Keratinocyte (primary cell): ENCODE data around the gene KLRD1. TPM values are rescaled to one million over a fixed set of nuclear protein-coding genes. Genes with fewer than 3 reads are reported as not detected.

ENCODE experiments used
- DNase-seq: peaks from one replicate; pipeline ENCODE4 v3.0.0-alpha.2; 2011; ENCODE audit warnings: low read depth, missing footprints, low spot score
- FAIRE-seq: peaks from 2 replicates; lab custom pipeline; 2011; peaks lifted over from hg19 to GRCh38; lab: Jason Lieb, UNC
- H2AFZ ChIP-seq: 2 replicates; pipeline ENCODE4 v1.6.0; 2012; ENCODE audit warnings: low read length, control low read depth, inconsistent platforms; ENCODE audit not compliant: control insufficient read depth
- H3K27ac ChIP-seq: 2 replicates; pipeline ENCODE4 v1.5.1; 2011; ENCODE audit warnings: low read length; ENCODE audit not compliant: control insufficient read depth, insufficient read depth
- H3K27me3 ChIP-seq: 3 replicates; pipeline ENCODE4 v1.6.0; 2011; ENCODE audit warnings: low read length; ENCODE audit not compliant: control insufficient read depth, insufficient read depth; ENCODE audit errors: extremely low read depth
- H3K36me3 ChIP-seq, 2 experiments: 2 replicates in 1 of 2; 3 replicates in 1 of 2; pipeline ENCODE4 v1.5.1; 2011; ENCODE audit warnings: low read length in 2 of 2, mild to moderate bottlenecking in 1 of 2; ENCODE audit not compliant: control insufficient read depth in 2 of 2, insufficient read depth in 2 of 2; ENCODE audit errors: extremely low read depth in 1 of 2
- H3K4me1 ChIP-seq: 3 replicates; pipeline ENCODE4 v1.5.1; 2011; ENCODE audit warnings: low read length; ENCODE audit not compliant: control insufficient read depth, insufficient read depth; ENCODE audit errors: extremely low read depth
- H3K4me2 ChIP-seq: 3 replicates; pipeline ENCODE4 v1.6.0; 2011; ENCODE audit warnings: low read depth, low read length; ENCODE audit not compliant: control insufficient read depth, insufficient read depth; ENCODE audit errors: extremely low read depth
- H3K4me3 ChIP-seq, 3 experiments: fragments of 200-600 bp in 1 of 3; sonication (generic) in 1 of 3; 2 replicates in 2 of 3; 3 replicates in 1 of 3; pipeline ENCODE4 v1.5.1; 2011 to 2016; ENCODE audit warnings: low read length in 3 of 3, mild to moderate bottlenecking in 3 of 3, control low read depth in 2 of 3, inconsistent platforms in 1 of 3, low read depth in 1 of 3, mixed read lengths in 1 of 3, mixed run types in 1 of 3, moderate library complexity in 1 of 3; ENCODE audit not compliant: control insufficient read depth in 2 of 3, insufficient read depth in 2 of 3; ENCODE audit errors: extremely low read depth in 1 of 3
- H3K79me2 ChIP-seq: 2 replicates; pipeline ENCODE4 v1.6.0; 2012; ENCODE audit warnings: low read length; ENCODE audit not compliant: control insufficient read depth, insufficient read depth
- H3K9ac ChIP-seq: 3 replicates; pipeline ENCODE4 v1.6.0; 2011; ENCODE audit warnings: low read length; ENCODE audit not compliant: control insufficient read depth, insufficient read depth; ENCODE audit errors: extremely low read depth
- H3K9me1 ChIP-seq: 3 replicates; pipeline ENCODE4 v1.6.0; 2011; ENCODE audit warnings: low read length; ENCODE audit not compliant: control insufficient read depth, insufficient read depth; ENCODE audit errors: extremely low read depth
- H3K9me3 ChIP-seq: 2 replicates; pipeline ENCODE4 v1.5.1; 2012; ENCODE audit warnings: low read depth, low read length; ENCODE audit not compliant: control insufficient read depth
- H4K20me1 ChIP-seq: 3 replicates; pipeline ENCODE4 v1.6.0; 2011; ENCODE audit warnings: low read length; ENCODE audit not compliant: control insufficient read depth, insufficient read depth; ENCODE audit errors: extremely low read depth
- CTCF ChIP-seq, 3 experiments: IDR thresholded peaks in 1 of 3; conservative IDR thresholded peaks in 1 of 3; optimal IDR thresholded peaks in 1 of 3; 2 replicates in 2 of 3; 3 replicates in 1 of 3; pipeline versions ENCODE3 to v1.5.1; 2011; ENCODE audit warnings: low read length in 3 of 3, mild to moderate bottlenecking in 3 of 3, moderate library complexity in 2 of 3, control low read depth in 1 of 3, inconsistent platforms in 1 of 3; ENCODE audit not compliant: insufficient read depth in 2 of 3; ENCODE audit errors: extremely low read depth in 1 of 3
- EZH2 ChIP-seq: IDR thresholded peaks from one replicate; pipeline ENCODE4 v1.6.1; 2012; ENCODE audit warnings: inconsistent platforms, mild to moderate bottlenecking, low read length, moderate library complexity
- dilution Hi-C: fragments of 300-500 bp; cut with MboI; formaldehyde crosslinking; loops from one replicate; pipeline ENCODE4 v1.7.0; 2020; ENCODE audit warnings: low sequenced_read_pairs; ENCODE audit not compliant: extremely low pct_ligation_motif_present
- polyA plus RNA-seq, 5 experiments: library from polyadenylated mRNA; depleted of rRNA in 3 of 5; stranded (reverse) in 3 of 5; stranded (forward) in 1 of 5; unstranded in 1 of 5; fragments of >200 nt; gene quantifications; 1 replicate in 1 of 5; 2 replicates in 3 of 5; 3 replicates in 1 of 5; pipeline versions ENCODE4 v1.2.1 to v1.2.3, GENCODE V29; 2011 to 2012; ENCODE audit warnings: missing spikeins in 2 of 5, low read depth in 1 of 5, low replicate concordance in 1 of 5

The KLRD1 gene
- polyA plus RNA-seq, 1 donor (not counting 4 experiments of a cell fraction or from before 2014, with no cell fraction given), result under 0.01 TPM

- Histone ChIP-seq H3K27me3 (no peaks in the 10 kb centered on the region), H3K36me3 (no peaks in the 10 kb centered on the region), H3K4me2 (no peak overlapping the region), H3K4me1 (no peaks in the 10 kb centered on the region), H3K27ac (no peak overlapping the region), H3K4me3 (no peak overlapping the region), H3K9ac (no peak overlapping the region), H4K20me1 (no peaks in the 10 kb centered on the region), H2AFZ (no peak overlapping the region), H3K9me1 (no peaks in the 10 kb centered on the region), H3K9me3 (no peaks in the 10 kb centered on the region), H3K79me2 (no peaks in the 10 kb centered on the region)
- dilution Hi-C loops, result no loop called here
- DNase-seq, result no peak
- TF ChIP-seq EZH2 (no peak), CTCF (optimal IDR thresholded peaks at IDR 0.05 in 1 of 3, IDR thresholded peaks at IDR 0.05 in 1 of 3, conservative IDR thresholded peaks at IDR 0.05 in 1 of 3; ENCODE audit: extremely low read depth in 1 of 3, insufficient read depth in 2 of 3, low read length in 3 of 3) (no peak)
- no peak for FAIRE-seq
These were observed 46.8 kb downstream of the KLRD1 start for GRCh38 chr12:10354502-10354901.

- Histone ChIP-seq H3K27me3 (no peaks in the 10 kb centered on the region), H3K4me3 (no peak overlapping the region), H3K27ac (no peak overlapping the region), H3K4me2 (no peak overlapping the region), H3K9me3 (no peaks in the 10 kb centered on the region), H4K20me1 (no peaks in the 10 kb centered on the region), H3K36me3 (no peaks in the 10 kb centered on the region), H3K79me2 (no peaks in the 10 kb centered on the region), H3K4me1 (peaks cover 26% of the 10 kb centered on the region), H3K9ac (no peak overlapping the region), H2AFZ (no peak overlapping the region), H3K9me1 (no peaks in the 10 kb centered on the region)
- no peak for DNase-seq
- TF ChIP-seq CTCF (optimal IDR thresholded peaks at IDR 0.05 in 1 of 3, IDR thresholded peaks at IDR 0.05 in 1 of 3, conservative IDR thresholded peaks at IDR 0.05 in 1 of 3; ENCODE audit: extremely low read depth in 1 of 3, insufficient read depth in 2 of 3, low read length in 3 of 3) (no peak), EZH2 (no peak)
- no peak for FAIRE-seq
- dilution Hi-C loops, result no loop called here
These were observed 50.5 kb downstream of the KLRD1 start for GRCh38 chr12:10358131-10358530.
